ENCODE results near the gene PFKP.

PFKP gene

GRCh38 chr10:3119796-3120459 lies 52.6 kb downstream of the PFKP start:
- DNase-seq, result no peak

- no peak for DNase-seq
These were observed 54.7 kb downstream of the PFKP start for GRCh38 chr10:3122034-3122433.

- no peak for DNase-seq
These were observed 55.3 kb downstream of the PFKP start for GRCh38 chr10:3122486-3123205.

- DNase-seq, result no peak
These were observed 56.4 kb downstream of the PFKP start for GRCh38 chr10:3123571-3124411.

- no peak for DNase-seq
These were observed 57.2 kb downstream of the PFKP start for GRCh38 chr10:3124412-3125175.

GRCh38 chr10:3125527-3126170 lies 58.3 kb downstream of the PFKP start:
- DNase-seq, result no peak

GRCh38 chr10:3126249-3126648 lies 58.9 kb downstream of the PFKP start:
- no peak for DNase-seq

GRCh38 chr10:3126741-3127346 lies 59.5 kb downstream of the PFKP start:
- no peak for DNase-seq

GRCh38 chr10:3127921-3128320 lies 60.6 kb downstream of the PFKP start:
- no peak for DNase-seq

GRCh38 chr10:3128379-3129130 lies 61.2 kb downstream of the PFKP start:
- DNase-seq, result no peak

- DNase-seq, result no peak
These were observed 62.4 kb downstream of the PFKP start for GRCh38 chr10:3129581-3130340.

- no peak for DNase-seq
These were observed 63.8 kb downstream of the PFKP start for GRCh38 chr10:3131098-3131497.

GRCh38 chr10:3132036-3133025 lies 65.0 kb downstream of the PFKP start:
- no peak for DNase-seq

GRCh38 chr10:3133948-3134347 lies 66.6 kb downstream of the PFKP start:
- DNase-seq, result no peak

- no peak for DNase-seq
These were observed 67.7 kb downstream of the PFKP start for GRCh38 chr10:3135006-3135405.

GRCh38 chr10:3136336-3136735 lies 69.0 kb downstream of the PFKP start:
- DNase-seq, result no peak

- DNase-seq, result no peak
These were observed 69.6 kb downstream of the PFKP start for GRCh38 chr10:3136763-3137611.
